Measurements from ENCODE around the gene CZIB. TPM values are rescaled to one million over a fixed set of nuclear protein-coding genes. Genes with fewer than 3 reads are reported as not detected.

The CZIB gene
- total and polyA plus RNA-seq, 2 of the 13 experiments (the other 11 are each of a cell fraction or from before 2014, with no cell fraction given): 49.2 to 67.0 TPM

- Histone ChIP-seq H2AFZ (ENCODE audit: low read length) (no peak overlapping the region), H3K4me3 (replicated peaks in 1 of 3; ENCODE audit: insufficient read depth in 1 of 3, low read depth in 2 of 3, low read length in 3 of 3) (no peak overlapping the region), H3K9ac (ENCODE audit: insufficient read depth, low read depth, low read length) (no peak overlapping the region), H4K20me1 (ENCODE audit: insufficient read depth, low read length) (no peaks in the 10 kb centered on the region), H3K4me1 (ENCODE audit: insufficient read depth, low read length) (no peaks in the 10 kb centered on the region), H3K36me3 (replicated peaks in 1 of 2; ENCODE audit: control insufficient read depth in 1 of 2, insufficient read depth in 2 of 2, low read length in 2 of 2) (peaks cover 10 to 59% of the 10 kb centered on the region in 2 experiments; a peak in 4 of 5 replicates), H3K27ac (ENCODE audit: extremely low read length, insufficient read depth, low read length) (no peak overlapping the region), H3K79me2 (ENCODE audit: insufficient read depth, low read length) (no peaks in the 10 kb centered on the region), H3K4me2 (ENCODE audit: low read depth, low read length) (no peak overlapping the region), H3K27me3 (ENCODE audit: control insufficient read depth in 1 of 2, insufficient read depth in 2 of 2, low read length in 2 of 2) (no peaks in the 10 kb centered on the region), H3K9me3 (ENCODE audit: low read length) (no peaks in the 10 kb centered on the region)
- DNase-seq (ENCODE audit: low spot score) (no peak), ATAC-seq (no peak; the same call in 2 of the 3 replicates), FAIRE-seq (no peak)
- BruUV-seq (replicated peaks): no TSS peak
- WGBS (ENCODE audit: low lambda C conversion rate): 98% methylated on average over 4 of the region's 4 CpGs
- intact Hi-C loops (cut with micrococcal nuclease; ENCODE audit: unreplicated experiment) (no loop called here), in situ Hi-C loops (cut with HindIII; ENCODE audit: extremely low pct_ligation_motif_present, low pct_unique_long_range_greater_than_20kb) (no loop called here)
- ChIA-PET CTCF (ENCODE audit: low intra/inter-chr PET ratio, low total read pairs) (no interaction called here), POLR2A (no interaction called here)
- TF ChIP-seq TRIM24 (CRISPR knock-in tag; IDR thresholded peaks at IDR 0.05) (no peak), ADNP (CRISPR knock-in tag; IDR thresholded peaks at IDR 0.05) (no peak), JDP2 (CRISPR knock-in tag; IDR thresholded peaks at IDR 0.05; ENCODE audit: borderline replicate concordance) (no peak), ZNF510 (CRISPR knock-in tag; IDR thresholded peaks at IDR 0.05; ENCODE audit: low read depth) (no peak), ZNF782 (CRISPR knock-in tag; IDR thresholded peaks at IDR 0.05; ENCODE audit: borderline replicate concordance) (no peak), MEF2D (CRISPR knock-in tag; IDR thresholded peaks at IDR 0.05) (no peak), BHLHE40 (IDR thresholded peaks at IDR 0.05; ENCODE audit: low read length) (no peak), CAMTA2 (CRISPR knock-in tag; IDR thresholded peaks at IDR 0.05; ENCODE audit: borderline replicate concordance) (no peak), ZNF773 (CRISPR knock-in tag; IDR thresholded peaks at IDR 0.05; ENCODE audit: borderline replicate concordance) (no peak), ATF4 (CRISPR knock-in tag; IDR thresholded peaks at IDR 0.05) (no peak), GZF1 (CRISPR knock-in tag; IDR thresholded peaks at IDR 0.05) (no peak)
- TF ChIP-seq, protein P1, sequence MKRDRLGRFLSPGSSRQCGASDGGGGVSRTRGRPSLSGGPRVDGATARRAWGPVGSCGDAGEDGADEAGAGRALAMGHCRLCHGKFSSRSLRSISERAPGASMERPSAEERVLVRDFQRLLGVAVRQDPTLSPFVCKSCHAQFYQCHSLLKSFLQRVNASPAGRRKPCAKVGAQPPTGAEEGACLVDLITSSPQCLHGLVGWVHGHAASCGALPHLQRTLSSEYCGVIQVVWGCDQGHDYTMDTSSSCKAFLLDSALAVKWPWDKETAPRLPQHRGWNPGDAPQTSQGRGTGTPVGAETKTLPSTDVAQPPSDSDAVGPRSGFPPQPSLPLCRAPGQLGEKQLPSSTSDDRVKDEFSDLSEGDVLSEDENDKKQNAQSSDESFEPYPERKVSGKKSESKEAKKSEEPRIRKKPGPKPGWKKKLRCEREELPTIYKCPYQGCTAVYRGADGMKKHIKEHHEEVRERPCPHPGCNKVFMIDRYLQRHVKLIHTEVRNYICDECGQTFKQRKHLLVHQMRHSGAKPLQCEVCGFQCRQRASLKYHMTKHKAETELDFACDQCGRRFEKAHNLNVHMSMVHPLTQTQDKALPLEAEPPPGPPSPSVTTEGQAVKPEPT (CRISPR knock-in tag; IDR thresholded peaks at IDR 0.05; ENCODE audit: low read depth): no peak
- TF ChIP-seq, protein P2, sequence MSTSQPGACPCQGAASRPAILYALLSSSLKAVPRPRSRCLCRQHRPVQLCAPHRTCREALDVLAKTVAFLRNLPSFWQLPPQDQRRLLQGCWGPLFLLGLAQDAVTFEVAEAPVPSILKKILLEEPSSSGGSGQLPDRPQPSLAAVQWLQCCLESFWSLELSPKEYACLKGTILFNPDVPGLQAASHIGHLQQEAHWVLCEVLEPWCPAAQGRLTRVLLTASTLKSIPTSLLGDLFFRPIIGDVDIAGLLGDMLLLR (CRISPR knock-in tag; IDR thresholded peaks at IDR 0.05): no peak
These were observed 34.6 kb upstream of the CZIB start for GRCh38 chr1:53255031-53255430.

Data from HepG2 (cell line).